22Rv1 (cell line): ENCODE measurements around the gene ADIPOQ.

Source experiments
- H3K27ac ChIP-seq: fragments of 450-650 bp; 2 replicates; pipeline ENCODE4 v1.5.1; 2017
- CTCF ChIP-seq: fragments of 450-650 bp; IDR thresholded peaks from 2 replicates; pipeline ENCODE4 v1.5.1; 2017; ENCODE audit warnings: mild to moderate bottlenecking
- ZFX ChIP-seq: fragments of 450-650 bp; IDR thresholded peaks from 2 replicates; pipeline ENCODE4 v1.6.1; 2017; ENCODE audit warnings: antibody characterized with exemption, borderline replicate concordance

The ADIPOQ gene

GRCh38 chr3:186831798-186832197, 10.7 kb upstream of the ADIPOQ start:
- TF ChIP-seq CTCF (no peak), ZFX (no peak)
- H3K27ac ChIP-seq, result no peak overlapping the region

DNA sequence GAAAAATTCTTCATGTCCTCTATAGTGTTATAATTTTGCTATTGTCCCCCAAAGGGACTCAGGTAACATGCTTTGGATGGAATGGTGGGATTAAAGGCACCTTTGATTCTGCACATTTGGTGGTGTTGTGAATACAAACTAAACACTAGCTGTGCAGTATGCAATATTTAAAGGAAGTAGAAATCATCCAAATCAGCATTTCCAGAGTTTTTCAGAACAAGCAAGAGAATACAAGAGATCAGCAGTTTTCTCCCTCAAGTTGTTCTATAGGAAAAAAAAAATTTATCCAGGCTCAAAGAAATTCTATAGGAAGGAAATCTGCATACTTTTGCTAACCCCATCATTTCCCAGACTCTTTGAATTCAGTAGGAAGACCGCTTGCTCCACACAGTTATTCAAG, 10.2 kb upstream of the ADIPOQ start:
- H3K27ac ChIP-seq, result no peak overlapping the region
- no peak for TF ChIP-seq ZFX
- no peak for TF ChIP-seq CTCF

DNA sequence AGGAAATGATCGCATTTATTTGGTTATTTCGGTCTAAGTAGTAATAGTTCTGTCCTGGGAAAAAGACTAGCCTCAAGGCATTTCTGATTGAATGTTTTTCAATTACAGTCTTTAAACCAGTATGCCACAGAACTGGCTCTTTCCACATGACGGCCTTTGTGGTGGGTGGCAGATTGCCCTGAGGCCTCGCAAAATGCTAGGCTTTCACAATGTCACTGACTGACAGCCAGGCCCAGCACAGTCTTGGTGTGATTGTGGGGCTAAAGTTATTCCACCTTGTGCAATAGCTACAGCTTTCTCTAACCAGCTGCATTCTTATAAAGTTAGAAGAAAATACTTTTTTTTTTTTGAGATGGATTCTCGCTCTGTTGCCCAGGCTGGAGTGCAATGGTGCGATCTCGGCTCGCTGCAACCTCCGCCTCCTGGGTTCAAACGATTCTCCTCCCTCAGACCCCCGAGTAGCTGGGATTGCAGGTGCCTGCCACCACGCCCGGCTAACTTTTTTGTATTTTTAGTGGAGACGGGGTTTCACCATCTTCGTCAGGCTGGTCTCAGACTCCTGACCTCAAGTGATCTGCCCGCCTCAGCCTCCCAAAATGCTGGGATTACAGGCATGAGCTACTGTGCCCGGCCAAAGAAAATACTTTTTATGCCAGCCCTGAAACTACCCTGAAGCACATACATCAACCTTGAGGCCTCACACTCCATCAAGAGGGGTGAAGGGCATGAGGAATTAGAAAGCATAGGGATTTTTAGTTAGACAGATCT, 2.5 kb upstream of the ADIPOQ start:
- H3K27ac ChIP-seq, result no peak overlapping the region
- TF ChIP-seq CTCF, result no peak
- no peak for TF ChIP-seq ZFX

DNA sequence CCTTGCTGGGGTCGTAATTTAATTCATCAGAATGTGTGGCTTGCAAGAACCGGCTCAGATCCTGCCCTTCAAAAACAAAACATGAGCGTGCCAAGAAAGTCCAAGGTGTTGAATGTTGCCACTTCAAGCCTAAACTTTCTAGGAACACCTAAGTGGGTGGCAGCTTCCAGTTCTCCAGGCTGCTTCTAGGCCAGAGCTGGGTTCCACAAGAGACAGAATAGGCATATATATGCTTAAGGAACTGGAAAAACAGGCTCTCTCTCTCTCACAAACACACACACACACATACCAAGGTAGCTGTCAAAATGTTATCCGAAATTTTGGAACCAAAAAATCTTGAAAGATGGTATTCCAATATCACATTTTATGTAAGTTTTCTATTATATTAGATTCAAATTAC, 890 bp upstream of the ADIPOQ start:
- TF ChIP-seq ZFX (no peak), CTCF (no peak)

GRCh38 chr3:186843039-186843432, 526 bp downstream of the ADIPOQ start:
- H3K27ac ChIP-seq, result no peak overlapping the region
- TF ChIP-seq CTCF (no peak), ZFX (no peak)

More for the DNA sequence above, 890 bp upstream of the ADIPOQ start:
- H3K27ac ChIP-seq, result no peak overlapping the region

- no peak overlapping the region for H3K27ac ChIP-seq
- no peak for TF ChIP-seq ZFX
- no peak for TF ChIP-seq CTCF
Observed at GRCh38 chr3:186844908-186845307, 2.4 kb downstream of the ADIPOQ start.

GRCh38 chr3:186845756-186846155, 3.2 kb downstream of the ADIPOQ start:
- H3K27ac ChIP-seq, result no peak overlapping the region
- TF ChIP-seq ZFX (no peak), CTCF (no peak)
